ENCODE measurements around the gene IFNLR1.

DNA sequence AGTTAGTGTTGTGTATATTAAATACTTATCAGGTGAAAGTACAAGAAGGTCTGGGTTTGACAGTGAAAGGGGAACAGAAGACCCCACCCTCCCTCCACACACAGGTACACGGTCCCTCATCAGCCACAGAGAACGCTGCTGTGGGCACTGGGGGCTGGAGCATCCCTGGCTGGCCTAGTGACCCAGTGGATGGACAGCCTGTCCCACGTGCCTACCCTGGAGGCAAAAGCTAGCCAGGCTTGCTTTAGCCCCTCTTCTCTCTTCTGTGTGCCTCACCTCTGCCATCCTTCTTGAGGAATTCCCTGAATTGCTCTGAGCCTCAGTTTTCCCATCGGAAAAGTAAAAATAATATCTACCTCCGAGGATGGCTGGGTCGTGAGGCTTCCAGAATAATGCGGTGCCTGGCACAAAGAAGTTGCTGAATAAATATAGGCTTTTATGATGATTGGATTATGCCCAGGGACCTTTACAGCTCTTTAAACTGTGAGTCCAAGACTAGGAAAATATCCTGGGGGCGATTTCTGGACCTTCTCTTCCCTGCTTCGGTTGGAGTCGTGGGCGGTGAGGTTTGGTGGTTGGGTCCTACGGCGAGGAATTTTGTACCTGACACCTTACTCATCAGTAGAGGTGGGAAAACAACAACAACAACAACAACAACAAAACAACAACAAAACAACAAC, 918 bp downstream of the IFNLR1 start:
- TF ChIP-seq POLR2AphosphoS5 (IDR thresholded peaks at IDR 0.05; ENCODE audit: low read depth, low read length) (no peak), TAF1 (IDR thresholded peaks at IDR 0.05; ENCODE audit: borderline replicate concordance, insufficient read depth, low read length) (no peak), FOXP2 (optimal IDR thresholded peaks at IDR 0.05; ENCODE audit: borderline replicate concordance, extremely low read depth, extremely low read length, insufficient read depth) (no peak), SIN3A (IDR thresholded peaks at IDR 0.05; ENCODE audit: borderline replicate concordance, insufficient read depth, low read length) (no peak)
- TF ChIP-seq, protein P1, sequence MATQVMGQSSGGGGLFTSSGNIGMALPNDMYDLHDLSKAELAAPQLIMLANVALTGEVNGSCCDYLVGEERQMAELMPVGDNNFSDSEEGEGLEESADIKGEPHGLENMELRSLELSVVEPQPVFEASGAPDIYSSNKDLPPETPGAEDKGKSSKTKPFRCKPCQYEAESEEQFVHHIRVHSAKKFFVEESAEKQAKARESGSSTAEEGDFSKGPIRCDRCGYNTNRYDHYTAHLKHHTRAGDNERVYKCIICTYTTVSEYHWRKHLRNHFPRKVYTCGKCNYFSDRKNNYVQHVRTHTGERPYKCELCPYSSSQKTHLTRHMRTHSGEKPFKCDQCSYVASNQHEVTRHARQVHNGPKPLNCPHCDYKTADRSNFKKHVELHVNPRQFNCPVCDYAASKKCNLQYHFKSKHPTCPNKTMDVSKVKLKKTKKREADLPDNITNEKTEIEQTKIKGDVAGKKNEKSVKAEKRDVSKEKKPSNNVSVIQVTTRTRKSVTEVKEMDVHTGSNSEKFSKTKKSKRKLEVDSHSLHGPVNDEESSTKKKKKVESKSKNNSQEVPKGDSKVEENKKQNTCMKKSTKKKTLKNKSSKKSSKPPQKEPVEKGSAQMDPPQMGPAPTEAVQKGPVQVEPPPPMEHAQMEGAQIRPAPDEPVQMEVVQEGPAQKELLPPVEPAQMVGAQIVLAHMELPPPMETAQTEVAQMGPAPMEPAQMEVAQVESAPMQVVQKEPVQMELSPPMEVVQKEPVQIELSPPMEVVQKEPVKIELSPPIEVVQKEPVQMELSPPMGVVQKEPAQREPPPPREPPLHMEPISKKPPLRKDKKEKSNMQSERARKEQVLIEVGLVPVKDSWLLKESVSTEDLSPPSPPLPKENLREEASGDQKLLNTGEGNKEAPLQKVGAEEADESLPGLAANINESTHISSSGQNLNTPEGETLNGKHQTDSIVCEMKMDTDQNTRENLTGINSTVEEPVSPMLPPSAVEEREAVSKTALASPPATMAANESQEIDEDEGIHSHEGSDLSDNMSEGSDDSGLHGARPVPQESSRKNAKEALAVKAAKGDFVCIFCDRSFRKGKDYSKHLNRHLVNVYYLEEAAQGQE (IDR thresholded peaks at IDR 0.05; ENCODE audit: insufficient read depth in 1 of 2, low read depth in 2 of 2, low read length in 2 of 2), result no peak

All from PFSK-1 (cell line).